ENCODE results near the gene PRKCD. TPM values are rescaled to one million over a fixed set of nuclear protein-coding genes. Genes with fewer than 3 reads are reported as not detected.

PRKCD gene
- total and polyA plus RNA-seq, 7 donors = 3.5 to 169 (median 12.1) TPM

DNA sequence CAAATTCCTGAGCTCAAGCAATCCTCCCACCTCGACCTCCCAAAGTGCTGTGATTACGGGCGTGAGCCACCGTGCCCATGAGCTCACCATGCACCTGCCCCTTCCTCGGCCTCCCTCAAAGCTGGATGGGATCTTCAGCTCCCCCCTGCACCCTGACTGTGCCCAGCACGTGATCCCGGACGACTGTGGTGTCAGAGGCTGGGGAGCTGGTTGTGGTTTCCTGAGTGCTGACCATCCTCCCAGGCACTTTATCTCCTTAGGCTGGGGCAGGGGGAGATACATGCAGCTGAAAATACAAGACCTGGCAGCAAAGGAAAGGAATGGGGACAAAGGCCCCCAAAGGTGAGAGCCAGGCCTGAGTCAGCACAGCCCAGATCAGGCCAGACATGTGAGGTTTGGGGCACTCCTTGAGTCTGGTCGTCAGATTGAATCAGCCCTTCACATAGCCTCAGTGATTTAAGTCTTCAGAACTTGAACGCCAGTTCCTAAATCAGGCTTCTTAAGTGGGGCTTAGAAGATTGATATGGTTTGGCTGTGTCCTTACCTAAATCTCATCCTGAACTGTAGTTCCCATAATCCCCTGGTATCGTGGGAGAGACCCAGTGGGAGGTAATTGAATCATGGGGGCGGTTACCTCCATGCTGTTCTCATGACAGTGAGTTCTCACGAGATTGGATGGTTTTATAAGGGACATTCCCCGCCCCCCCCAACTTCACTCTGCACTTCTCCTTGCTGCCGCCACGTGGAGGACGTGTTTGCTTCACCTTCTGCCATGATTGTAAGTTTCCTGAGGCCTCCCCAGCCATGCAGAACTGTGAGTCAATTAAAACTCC lies 35.8 kb downstream of the PRKCD start:
- TF ChIP-seq POLR2AphosphoS5 (IDR thresholded peaks at IDR 0.05) = no peak
- TF ChIP-seq, protein P1, sequence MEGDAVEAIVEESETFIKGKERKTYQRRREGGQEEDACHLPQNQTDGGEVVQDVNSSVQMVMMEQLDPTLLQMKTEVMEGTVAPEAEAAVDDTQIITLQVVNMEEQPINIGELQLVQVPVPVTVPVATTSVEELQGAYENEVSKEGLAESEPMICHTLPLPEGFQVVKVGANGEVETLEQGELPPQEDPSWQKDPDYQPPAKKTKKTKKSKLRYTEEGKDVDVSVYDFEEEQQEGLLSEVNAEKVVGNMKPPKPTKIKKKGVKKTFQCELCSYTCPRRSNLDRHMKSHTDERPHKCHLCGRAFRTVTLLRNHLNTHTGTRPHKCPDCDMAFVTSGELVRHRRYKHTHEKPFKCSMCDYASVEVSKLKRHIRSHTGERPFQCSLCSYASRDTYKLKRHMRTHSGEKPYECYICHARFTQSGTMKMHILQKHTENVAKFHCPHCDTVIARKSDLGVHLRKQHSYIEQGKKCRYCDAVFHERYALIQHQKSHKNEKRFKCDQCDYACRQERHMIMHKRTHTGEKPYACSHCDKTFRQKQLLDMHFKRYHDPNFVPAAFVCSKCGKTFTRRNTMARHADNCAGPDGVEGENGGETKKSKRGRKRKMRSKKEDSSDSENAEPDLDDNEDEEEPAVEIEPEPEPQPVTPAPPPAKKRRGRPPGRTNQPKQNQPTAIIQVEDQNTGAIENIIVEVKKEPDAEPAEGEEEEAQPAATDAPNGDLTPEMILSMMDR (IDR thresholded peaks at IDR 0.05) = no peak
- TF ChIP-seq EP300 (IDR thresholded peaks at IDR 0.05) = no peak
- no peak for TF ChIP-seq POLR2A (IDR thresholded peaks at IDR 0.05)
- Histone ChIP-seq H3K27me3 (no peaks in the 10 kb centered on the region), H3K9me3 (no peaks in the 10 kb centered on the region), H3K36me3 (peaks cover 0 to 4% (median 0%) of the 10 kb centered on the region in 4 donors), H3K4me3 (no peak overlapping the region), H3K27ac (no peak overlapping the region), H3K4me1 (peaks cover 0 to 28% (median 27%) of the 10 kb centered on the region in 4 donors)
- no peak for DNase-seq
- 60 to 65% methylated on average over 17 of the region's 17 CpGs for WGBS, 2 donors
- intact Hi-C loops (cut with DNase I) = loop anchor here (1.0 to 2.0 kb wide), 3 partner anchors 36 to 82 kb away; partner anchors contain the start of gene PRKCD

DNA sequence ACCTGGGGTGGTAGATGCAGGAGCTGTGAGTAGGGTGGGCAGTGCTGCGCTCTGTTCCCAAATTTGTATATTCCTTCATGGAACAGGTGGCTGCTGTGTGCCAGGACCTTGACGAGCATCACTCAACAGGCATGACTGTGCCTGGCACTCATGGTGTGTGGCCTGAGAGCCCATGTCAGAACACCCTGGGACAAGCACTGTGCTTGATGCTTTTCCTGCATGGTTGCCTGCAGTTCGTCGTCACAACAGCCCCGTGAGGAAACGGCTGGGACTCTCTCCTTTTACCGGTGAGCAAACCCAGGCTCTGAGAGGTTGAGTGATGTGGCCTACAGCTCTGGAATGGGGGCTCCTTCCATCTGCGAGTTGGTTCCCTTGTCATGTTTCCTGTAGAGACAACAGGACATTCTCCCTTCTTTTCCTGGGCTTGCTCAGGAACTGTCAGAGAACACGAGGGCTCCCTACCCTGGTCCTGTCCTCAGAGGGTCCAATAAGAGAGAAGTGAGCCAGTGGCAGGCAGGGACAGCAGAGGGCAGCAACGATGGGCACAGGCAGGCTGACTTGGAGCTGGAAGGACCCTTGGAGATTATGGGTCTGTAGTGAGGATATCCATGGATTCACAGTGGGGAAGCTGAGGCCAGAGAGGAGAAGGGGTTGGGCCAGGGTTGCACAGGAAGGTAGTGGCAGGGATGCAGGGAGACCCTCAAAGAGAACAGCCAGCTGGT lies 37.4 kb downstream of the PRKCD start:
- TF ChIP-seq POLR2AphosphoS5 (IDR thresholded peaks at IDR 0.05) (no peak), EP300 (IDR thresholded peaks at IDR 0.05) (no peak), POLR2A (IDR thresholded peaks at IDR 0.05) (no peak)
- TF ChIP-seq, protein P1 (IDR thresholded peaks at IDR 0.05) = no peak
- DNase-seq = no peak
- no peaks in the 10 kb centered on the region for H3K9me3 ChIP-seq
- no peaks in the 10 kb centered on the region for H3K27me3 ChIP-seq
- no peak overlapping the region for H3K4me3 ChIP-seq
- no peak overlapping the region for H3K27ac ChIP-seq
- H3K36me3 ChIP-seq = no peaks in the 10 kb centered on the region
- WGBS, 2 donors = 72 to 80% methylated on average over 10 of the region's 10 CpGs
- intact Hi-C loops (cut with DNase I) = no loop called here
- peaks cover 0 to 22% (median 22%) of the 10 kb centered on the region in 4 donors for H3K4me1 ChIP-seq

DNA sequence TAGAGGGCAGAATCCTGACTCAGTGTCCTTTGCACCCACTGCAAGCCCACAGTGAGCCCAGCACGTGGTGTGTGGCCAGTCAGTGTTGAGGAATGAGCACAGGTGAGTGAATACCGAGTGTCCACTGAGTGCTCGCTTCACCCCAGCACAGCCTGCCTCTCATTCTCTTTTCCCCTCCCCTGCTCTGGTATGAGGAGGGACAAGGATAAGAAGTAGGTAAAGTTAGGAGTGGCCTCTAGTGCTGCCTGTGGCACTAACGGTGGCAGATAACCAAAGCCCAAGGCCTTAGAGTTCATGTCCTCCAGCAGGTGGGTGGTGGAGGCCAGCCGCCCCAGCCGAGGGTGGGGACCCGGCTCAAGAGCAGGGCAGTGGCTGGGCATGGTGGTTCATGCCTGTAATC lies 38.0 kb downstream of the PRKCD start:
- intact Hi-C loops (cut with DNase I) = no loop called here
- DNase-seq = no peak
- H3K4me1 ChIP-seq = peaks cover 0 to 16% (median 16%) of the 10 kb centered on the region in 4 donors
- no peaks in the 10 kb centered on the region for H3K27me3 ChIP-seq
- no peaks in the 10 kb centered on the region for H3K36me3 ChIP-seq
- no peak overlapping the region for H3K4me3 ChIP-seq
- no peak overlapping the region for H3K27ac ChIP-seq
- H3K9me3 ChIP-seq = no peaks in the 10 kb centered on the region
- 76 to 85% methylated on average over 7 of the region's 7 CpGs for WGBS, 2 donors
- TF ChIP-seq, protein P1 (IDR thresholded peaks at IDR 0.05) = no peak
- no peak for TF ChIP-seq POLR2AphosphoS5 (IDR thresholded peaks at IDR 0.05)
- TF ChIP-seq EP300 (IDR thresholded peaks at IDR 0.05) = no peak
- TF ChIP-seq POLR2A (IDR thresholded peaks at IDR 0.05) = no peak

DNA sequence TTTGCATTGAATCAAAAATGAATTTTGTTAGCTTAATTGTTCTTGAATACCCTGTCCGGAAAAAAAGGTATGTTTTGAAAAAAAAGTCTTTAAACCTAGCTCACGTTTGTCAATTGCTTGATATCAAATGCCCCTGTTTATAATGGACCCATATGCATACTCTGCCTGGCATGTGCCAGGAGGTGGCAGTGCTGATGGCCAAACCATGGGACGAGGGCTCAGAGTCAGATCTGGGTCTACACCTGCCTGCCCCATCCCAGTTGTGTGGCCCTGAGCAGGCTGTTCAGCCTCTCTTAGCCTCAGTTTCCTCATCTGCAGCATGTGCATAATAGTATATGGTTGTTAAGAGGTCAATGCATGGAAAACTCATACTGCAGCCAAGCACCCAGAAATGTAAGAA lies 38.8 kb downstream of the PRKCD start:
- Histone ChIP-seq H3K4me3 (no peak overlapping the region), H3K27me3 (no peaks in the 10 kb centered on the region), H3K4me1 (peaks cover 0 to 8% (median 8%) of the 10 kb centered on the region in 4 donors), H3K36me3 (no peaks in the 10 kb centered on the region), H3K27ac (no peak overlapping the region), H3K9me3 (no peaks in the 10 kb centered on the region)
- no peak for DNase-seq
- intact Hi-C loops (cut with DNase I) = no loop called here
- TF ChIP-seq, protein P1 (IDR thresholded peaks at IDR 0.05) = no peak
- WGBS, 2 donors = 46 to 73% methylated on average over 3 of the region's 3 CpGs

Measured in sigmoid colon (tissue), 7 donors.